GM12891 (cell line): Measurements from ENCODE around the gene MMP23B.

ENCODE experiments used
- DNase-seq: peaks from one replicate; pipeline ENCODE4 v3.0.0; 2011; ENCODE audit warnings: low spot score; ENCODE audit not compliant: insufficient read length
- FAIRE-seq: peaks from 2 replicates; lab custom pipeline; 2011; peaks lifted over from hg19 to GRCh38; lab: Jason Lieb, UNC
- PAX5 ChIP-seq: IDR thresholded peaks from 2 replicates; pipeline ENCODE4 v1.6.1; 2011; ENCODE audit warnings: low read length, moderate library complexity, mild to moderate bottlenecking; ENCODE audit not compliant: insufficient read depth, severe bottlenecking
- POLR2A ChIP-seq: IDR thresholded peaks from 2 replicates; pipeline ENCODE4 v1.6.1; 2011; ENCODE audit warnings: low read depth, low read length, control low read depth
- POLR2AphosphoS5 ChIP-seq: IDR thresholded peaks from 2 replicates; pipeline ENCODE4 v1.6.1; 2011; ENCODE audit warnings: low read depth, low read length, control low read depth
- POU2F2 ChIP-seq: IDR thresholded peaks from 2 replicates; pipeline ENCODE4 v1.6.1; 2011; ENCODE audit warnings: low read depth, mild to moderate bottlenecking, control low read depth, low read length, moderate library complexity
- SPI1 ChIP-seq: IDR thresholded peaks from 2 replicates; pipeline ENCODE4 v1.6.1; 2011; ENCODE audit warnings: low read depth, low read length, control low read depth
- TAF1 ChIP-seq: IDR thresholded peaks from 2 replicates; pipeline ENCODE4 v1.6.1; 2011; ENCODE audit warnings: low read depth, low read length, control low read depth

Gene MMP23B

GRCh38 chr1:1598051-1598719, 33.8 kb upstream of the MMP23B start:
- TF ChIP-seq TAF1 (no peak), SPI1 (no peak), POLR2AphosphoS5 (no peak), PAX5 (no peak), POLR2A (no peak), POU2F2 (no peak)
- no peak for FAIRE-seq
- DNase-seq: no peak

GRCh38 chr1:1598720-1599029, 33.3 kb upstream of the MMP23B start:
- TF ChIP-seq PAX5 (no peak), POLR2A (no peak), POLR2AphosphoS5 (no peak), SPI1 (no peak), POU2F2 (no peak), TAF1 (no peak)
- no peak for DNase-seq
- FAIRE-seq: no peak

GRCh38 chr1:1599030-1599934, 32.7 kb upstream of the MMP23B start:
- peak; percentile 82 for FAIRE-seq
- TF ChIP-seq POLR2A (no peak), POLR2AphosphoS5 (no peak), POU2F2 (no peak)
- peak; percentile 55 for DNase-seq

- peak; percentile 41 for DNase-seq
- TF ChIP-seq POU2F2: no peak
- TF ChIP-seq POLR2AphosphoS5: no peak
- no peak for TF ChIP-seq POLR2A
- no peak for TF ChIP-seq PAX5
- no peak for TF ChIP-seq SPI1
- no peak for TF ChIP-seq TAF1
- FAIRE-seq: peak; percentile 68
Measured at GRCh38 chr1:1599935-1600860, 31.8 kb upstream of the MMP23B start, which contains the start of gene FNDC10. FNDC10 (minus strand) TSS chr1:1600135; CDS start chr1:1600015, 120 bp downstream.

- TF ChIP-seq TAF1: no peak
- TF ChIP-seq PAX5: no peak
- peak; percentile 10 for DNase-seq
- FAIRE-seq: no peak
Measured at GRCh38 chr1:1600861-1601563, 31.0 kb upstream of the MMP23B start.

- peak; percentile 10 for DNase-seq
- TF ChIP-seq POLR2A (no peak), TAF1 (no peak), POU2F2 (no peak), PAX5 (no peak), POLR2AphosphoS5 (no peak), SPI1 (no peak)
- FAIRE-seq: no peak
Measured at GRCh38 chr1:1601564-1602303, 30.2 kb upstream of the MMP23B start.

GRCh38 chr1:1602304-1602967, 29.5 kb upstream of the MMP23B start:
- FAIRE-seq (peak; percentile 84), DNase-seq (peak; percentile 65)
- TF ChIP-seq TAF1: no peak
- no peak for TF ChIP-seq POLR2A
- TF ChIP-seq POU2F2: no peak
- TF ChIP-seq POLR2AphosphoS5: no peak
- no peak for TF ChIP-seq PAX5
- peak; percentile 35; the same call in 1 of the 2 replicates for TF ChIP-seq SPI1

- DNase-seq (no peak), FAIRE-seq (no peak)
- no peak for TF ChIP-seq PAX5
- TF ChIP-seq TAF1: no peak
- no peak for TF ChIP-seq POLR2AphosphoS5
Measured at GRCh38 chr1:1602968-1603506, 28.9 kb upstream of the MMP23B start.
